GM12864 (cell line): ENCODE results near the gene PTDSS2.

ENCODE experiments used
- DNase-seq: peaks from one replicate; pipeline ENCODE4 v3.0.0-alpha.2; 2011; ENCODE audit warnings: low read depth
- H3K4me3 ChIP-seq: 2 replicates; pipeline ENCODE4 v1.5.1; 2011; ENCODE audit warnings: mild to moderate bottlenecking, low read depth, low read length, control low read depth
- CTCF ChIP-seq: IDR thresholded peaks from 2 replicates; pipeline ENCODE4 v1.5.1; 2011; ENCODE audit warnings: low read depth, mild to moderate bottlenecking, moderate library complexity, low read length, control low read depth, inconsistent platforms; ENCODE audit errors: missing control alignments

PTDSS2 gene

GRCh38 chr11:490186-490929, 40.3 kb downstream of the PTDSS2 start:
- no peak for TF ChIP-seq CTCF
- DNase-seq: no peak
- H3K4me3 ChIP-seq: no peak overlapping the region

- no peak overlapping the region for H3K4me3 ChIP-seq
- no peak for TF ChIP-seq CTCF
- no peak for DNase-seq
Measured at GRCh38 chr11:490930-491260, 40.8 kb downstream of the PTDSS2 start.

- DNase-seq: no peak
- TF ChIP-seq CTCF: no peak
- H3K4me3 ChIP-seq: no peak overlapping the region
Measured at GRCh38 chr11:491358-491757, 41.3 kb downstream of the PTDSS2 start.

GRCh38 chr11:492427-493226, 42.5 kb downstream of the PTDSS2 start:
- DNase-seq: no peak
- no peak overlapping the region for H3K4me3 ChIP-seq
- no peak for TF ChIP-seq CTCF

GRCh38 chr11:494761-495536, 44.9 kb downstream of the PTDSS2 start:
- H3K4me3 ChIP-seq: no peak overlapping the region
- no peak for TF ChIP-seq CTCF
- DNase-seq: no peak

- no peak overlapping the region for H3K4me3 ChIP-seq
- no peak for DNase-seq
- TF ChIP-seq CTCF: no peak
Measured at GRCh38 chr11:495537-495931, 45.5 kb downstream of the PTDSS2 start.
